Panc1 (cell line): ENCODE measurements around the gene IQCH. TPM values are rescaled to one million over a fixed set of nuclear protein-coding genes. Genes with fewer than 3 reads are reported as not detected.

Experiments
- ATAC-seq: fragments of 200-7000 bp; cut with Tn5 transposase; 2 replicates; pipeline ENCODE4 v1.9.1; 2020; ENCODE audit warnings: mild to moderate bottlenecking, moderate library complexity
- BruUV-seq: library from RNA; stranded (reverse); fragments of 400-500 nt; replicated peaks from 2 replicates; lab custom pipeline; 2021; lab: Mats Ljungman, UMichigan
- CTCF ChIA-PET: fragments of 300-600 bp; sonication (Branson Sonifier 250); formaldehyde crosslinking; loops from one replicate; lab custom pipeline; 2022; ENCODE audit warnings: antibody characterized with exemption; lab: Charles Lee
- POLR2A ChIA-PET: fragments of 300-600 bp; sonication (Branson Sonifier 250); formaldehyde crosslinking; loops from one replicate; lab custom pipeline; 2022; ENCODE audit warnings: antibody characterized with exemption; lab: Charles Lee
- DNase-seq: peaks from one replicate; pipeline ENCODE4 v3.0.0-alpha.2; 2010; ENCODE audit warnings: low read depth, low spot score
- H3K27ac ChIP-seq: 2 replicates; pipeline ENCODE4 v1.5.1; 2011; ENCODE audit warnings: mild to moderate bottlenecking, low read length, inconsistent platforms
- H3K27me3 ChIP-seq: fragments of 200-500 bp; sonication (Bioruptor generic); 2 replicates; pipeline ENCODE4 v1.6.0; 2014; ENCODE audit warnings: low read length, inconsistent platforms; ENCODE audit not compliant: control insufficient read depth, insufficient read depth
- H3K36me3 ChIP-seq: fragments of 200-500 bp; sonication (Bioruptor generic); 2 replicates; pipeline ENCODE4 v1.5.1; 2014; ENCODE audit warnings: inconsistent platforms, mild to moderate bottlenecking, low read length, moderate library complexity; ENCODE audit not compliant: control insufficient read depth, insufficient read depth
- H3K4me1 ChIP-seq: 2 replicates; pipeline ENCODE4 v1.5.1; 2011; ENCODE audit warnings: inconsistent platforms, mild to moderate bottlenecking, low read length, moderate library complexity; ENCODE audit not compliant: control insufficient read depth, insufficient read depth
- H3K4me3 ChIP-seq, 2 experiments: 2 replicates each; pipeline ENCODE4 v1.5.1; 2011 to 2012; ENCODE audit warnings: low read depth in 2 of 2, low read length in 2 of 2, mild to moderate bottlenecking in 2 of 2, inconsistent platforms in 1 of 2, moderate library complexity in 1 of 2
- H3K9me3 ChIP-seq: fragments of 200-500 bp; sonication (Bioruptor generic); 2 replicates; pipeline ENCODE4 v1.5.1; 2014; ENCODE audit warnings: low read depth, mild to moderate bottlenecking, inconsistent platforms, low read length, moderate library complexity; ENCODE audit not compliant: control insufficient read depth, insufficient read depth
- CTCF ChIP-seq: fragments of 450-650 bp; IDR thresholded peaks from 2 replicates; pipeline ENCODE4 v1.5.1; 2017; ENCODE audit warnings: mild to moderate bottlenecking
- POLR2AphosphoS5 ChIP-seq: IDR thresholded peaks from 2 replicates; pipeline ENCODE4 v1.6.1; 2012; ENCODE audit warnings: mild to moderate bottlenecking, low read depth, low read length, moderate library complexity
- SIN3A ChIP-seq: IDR thresholded peaks from 2 replicates; pipeline ENCODE4 v1.6.1; 2012; ENCODE audit warnings: low read depth, mild to moderate bottlenecking, low read length, moderate library complexity, borderline replicate concordance; ENCODE audit not compliant: insufficient read depth
- TCF7L2 ChIP-seq: IDR thresholded peaks from 2 replicates; pipeline ENCODE4 v1.6.1; 2011; ENCODE audit warnings: mild to moderate bottlenecking, low read depth, low read length, inconsistent platforms
- in situ Hi-C: cut with HindIII; loops from 2 replicates; pipeline ENCODE4 v1.10.0; 2016; ENCODE audit warnings: low sequenced_read_pairs, low pct_unique_long_range_greater_than_20kb
- intact Hi-C: fragments of 100-400 bp; cut with micrococcal nuclease; formaldehyde crosslinking; loops from one replicate; pipeline ENCODE4 v1.10.0; 2022; ENCODE audit not compliant: unreplicated experiment
- total RNA-seq: library from RNA; stranded (reverse); gene quantifications from one replicate; pipeline ENCODE4 v1.2.1, GENCODE V29; 2021; ENCODE audit not compliant: unreplicated experiment
- TF ChIP-seq, protein P1 (sequence below), 2 experiments: IDR thresholded peaks; 2 replicates each; pipeline ENCODE4 v1.6.1; 2011 to 2012; ENCODE audit warnings: low read depth in 2 of 2, control low read depth in 1 of 2, low read length in 1 of 2, mild to moderate bottlenecking in 1 of 2, moderate library complexity in 1 of 2; ENCODE audit not compliant: insufficient read depth in 1 of 2

The IQCH gene
- total RNA-seq, 1 experiment from 2014 or later, result 3.9 TPM

- DNase-seq, result peak; percentile 56
- Histone ChIP-seq H3K4me1 (no peaks in the 10 kb centered on the region), H3K27ac (no peak overlapping the region), H3K4me3 (no peak overlapping the region), H3K27me3 (no peaks in the 10 kb centered on the region), H3K9me3 (no peaks in the 10 kb centered on the region), H3K36me3 (no peaks in the 10 kb centered on the region)
- in situ Hi-C loops, result no loop called here
- BruUV-seq, result no TSS peak
- intact Hi-C loops, result loop anchor here (2.0 kb wide), 1 partner anchor 380 kb away; no protein-coding TSS in a partner anchor
- peak; percentile 96 for TF ChIP-seq CTCF
- TF ChIP-seq, protein P1, sequence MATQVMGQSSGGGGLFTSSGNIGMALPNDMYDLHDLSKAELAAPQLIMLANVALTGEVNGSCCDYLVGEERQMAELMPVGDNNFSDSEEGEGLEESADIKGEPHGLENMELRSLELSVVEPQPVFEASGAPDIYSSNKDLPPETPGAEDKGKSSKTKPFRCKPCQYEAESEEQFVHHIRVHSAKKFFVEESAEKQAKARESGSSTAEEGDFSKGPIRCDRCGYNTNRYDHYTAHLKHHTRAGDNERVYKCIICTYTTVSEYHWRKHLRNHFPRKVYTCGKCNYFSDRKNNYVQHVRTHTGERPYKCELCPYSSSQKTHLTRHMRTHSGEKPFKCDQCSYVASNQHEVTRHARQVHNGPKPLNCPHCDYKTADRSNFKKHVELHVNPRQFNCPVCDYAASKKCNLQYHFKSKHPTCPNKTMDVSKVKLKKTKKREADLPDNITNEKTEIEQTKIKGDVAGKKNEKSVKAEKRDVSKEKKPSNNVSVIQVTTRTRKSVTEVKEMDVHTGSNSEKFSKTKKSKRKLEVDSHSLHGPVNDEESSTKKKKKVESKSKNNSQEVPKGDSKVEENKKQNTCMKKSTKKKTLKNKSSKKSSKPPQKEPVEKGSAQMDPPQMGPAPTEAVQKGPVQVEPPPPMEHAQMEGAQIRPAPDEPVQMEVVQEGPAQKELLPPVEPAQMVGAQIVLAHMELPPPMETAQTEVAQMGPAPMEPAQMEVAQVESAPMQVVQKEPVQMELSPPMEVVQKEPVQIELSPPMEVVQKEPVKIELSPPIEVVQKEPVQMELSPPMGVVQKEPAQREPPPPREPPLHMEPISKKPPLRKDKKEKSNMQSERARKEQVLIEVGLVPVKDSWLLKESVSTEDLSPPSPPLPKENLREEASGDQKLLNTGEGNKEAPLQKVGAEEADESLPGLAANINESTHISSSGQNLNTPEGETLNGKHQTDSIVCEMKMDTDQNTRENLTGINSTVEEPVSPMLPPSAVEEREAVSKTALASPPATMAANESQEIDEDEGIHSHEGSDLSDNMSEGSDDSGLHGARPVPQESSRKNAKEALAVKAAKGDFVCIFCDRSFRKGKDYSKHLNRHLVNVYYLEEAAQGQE (IDR thresholded peaks at IDR 0.05; ENCODE audit: insufficient read depth in 1 of 2, low read depth in 2 of 2, low read length in 1 of 2), result no peak
- ATAC-seq, result peak; percentile 98
- POLR2A ChIA-PET, result no interaction called here
- CTCF ChIA-PET, result interaction anchor here (0.6 to 1.4 kb wide), 4 partner anchors 55 to 381 kb away, joined by 3 to 7 read pairs (median 3); no protein-coding TSS in a partner anchor
These were observed 202.3 kb downstream of the IQCH start for GRCh38 chr15:67456677-67457529.

DNA sequence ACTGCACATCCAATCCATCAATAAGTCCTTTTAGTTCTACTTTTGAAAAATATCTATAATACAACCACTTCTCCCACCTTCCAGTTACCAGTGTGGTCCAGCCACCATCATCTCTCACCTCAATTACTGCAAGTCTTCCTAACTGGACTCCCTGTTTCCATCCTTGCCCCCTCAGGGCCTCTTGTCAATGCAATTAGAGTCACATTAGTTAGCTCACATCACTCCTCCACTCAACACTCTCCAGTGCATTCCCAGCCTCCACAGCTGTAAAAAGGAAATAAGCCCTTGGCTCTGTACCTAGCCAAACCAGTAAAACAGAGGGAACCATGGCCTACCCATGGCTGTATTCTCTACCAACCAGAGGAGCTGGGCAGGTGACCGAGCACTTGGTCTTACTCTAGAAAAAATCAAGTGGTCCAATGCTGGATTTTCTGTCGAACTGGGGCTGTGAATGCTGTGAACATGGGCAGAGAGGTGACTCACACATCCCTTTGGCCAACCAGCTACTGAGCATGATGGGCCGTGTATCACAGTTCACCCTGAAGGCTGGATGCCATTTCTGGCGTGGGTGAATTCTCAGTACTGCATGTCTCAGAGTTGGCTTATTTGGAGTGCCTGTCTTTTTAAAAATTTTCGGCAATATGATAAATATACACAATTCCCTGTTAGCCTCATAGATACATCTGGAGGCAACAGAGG lies 203.9 kb downstream of the IQCH start:
- ATAC-seq (no peak), DNase-seq (no peak)
- TF ChIP-seq, protein P1 (IDR thresholded peaks at IDR 0.05; ENCODE audit: insufficient read depth in 1 of 2, low read depth in 2 of 2, low read length in 1 of 2), result no peak
- TF ChIP-seq TCF7L2, result no peak
- no peak for TF ChIP-seq CTCF
- no peak for TF ChIP-seq POLR2AphosphoS5
- TF ChIP-seq SIN3A, result no peak
- Histone ChIP-seq H3K4me1 (no peaks in the 10 kb centered on the region), H3K4me3 (no peak overlapping the region), H3K27me3 (no peaks in the 10 kb centered on the region), H3K36me3 (no peaks in the 10 kb centered on the region), H3K27ac (no peak overlapping the region), H3K9me3 (no peaks in the 10 kb centered on the region)
- no TSS peak for BruUV-seq
- CTCF ChIA-PET, result no interaction called here
- POLR2A ChIA-PET, result no interaction called here
- intact Hi-C loops (no loop called here), in situ Hi-C loops (no loop called here)
